Type B pancreatic cell (in vitro differentiated cells): ENCODE results near the gene RRP15. TPM values are rescaled to one million over a fixed set of nuclear protein-coding genes. Genes with fewer than 3 reads are reported as not detected.

ENCODE experiments used
- DNase-seq: peaks from one replicate; pipeline ENCODE4 v3.0.0; 2021; ENCODE audit warnings: mixed read lengths; ENCODE audit not compliant: unreplicated experiment; ENCODE audit errors: extremely low spot score
- H3K27ac Mint-ChIP-seq: 2 replicates; pipeline ENCODE4 v1.8.0; 2021; ENCODE audit warnings: mild to moderate bottlenecking, mixed read lengths
- H3K27me3 Mint-ChIP-seq: 2 replicates; pipeline ENCODE4 v1.8.0; 2021; ENCODE audit warnings: mixed read lengths
- H3K36me3 Mint-ChIP-seq: 2 replicates; pipeline ENCODE4 v1.8.0; 2021; ENCODE audit warnings: mixed read lengths
- H3K4me1 Mint-ChIP-seq: one replicate; pipeline ENCODE4 v1.8.0; 2021; ENCODE audit warnings: mixed read lengths; ENCODE audit not compliant: unreplicated experiment
- H3K4me3 Mint-ChIP-seq: 2 replicates; pipeline ENCODE4 v1.8.0; 2021; ENCODE audit warnings: mild to moderate bottlenecking, mixed read lengths
- H3K9me3 Mint-ChIP-seq: 2 replicates; pipeline ENCODE4 v1.8.0; 2021; ENCODE audit warnings: mixed read lengths
- CTCF ChIP-seq: fragments of 200-600 bp; sonication (generic); conservative IDR thresholded peaks from 2 replicates; pipeline ENCODE4 v1.5.0; 2021; ENCODE audit warnings: antibody characterized with exemption, mild to moderate bottlenecking
- total RNA-seq: library from RNA; stranded (reverse); gene quantifications from 2 replicates; pipeline ENCODE4 v1.2.1, GENCODE V29; 2021; ENCODE audit warnings: low replicate concordance

Gene RRP15
- total RNA-seq, 1 donor from 2014 or later: 22.9 TPM

GRCh38 chr1:218347336-218347722, 62.2 kb downstream of the RRP15 start:
- H3K9me3 Mint-ChIP-seq: no peaks in the 10 kb centered on the region
- peaks cover 19% of the 10 kb centered on the region for H3K36me3 Mint-ChIP-seq
- no peak overlapping the region for H3K4me3 Mint-ChIP-seq
- no peak for TF ChIP-seq CTCF
- peaks cover 42% of the 10 kb centered on the region for H3K27me3 Mint-ChIP-seq
- peaks cover 15% of the 10 kb centered on the region for H3K4me1 Mint-ChIP-seq
- no peak for DNase-seq
- peak overlapping the region; percentile 85 for H3K27ac Mint-ChIP-seq

GRCh38 chr1:218347723-218348627, 62.9 kb downstream of the RRP15 start:
- no peak for TF ChIP-seq CTCF

GRCh38 chr1:218348628-218349071, 63.6 kb downstream of the RRP15 start:
- DNase-seq: no peak
- Mint-ChIP-seq H3K9me3 (no peaks in the 10 kb centered on the region), H3K36me3 (peaks cover 29% of the 10 kb centered on the region), H3K4me1 (peaks cover 19% of the 10 kb centered on the region), H3K27ac (peak overlapping the region; percentile 49), H3K4me3 (no peak overlapping the region), H3K27me3 (peaks cover 34% of the 10 kb centered on the region)
- no peak for TF ChIP-seq CTCF

More at GRCh38 chr1:218347723-218348627, 62.9 kb downstream of the RRP15 start:
- peaks cover 22% of the 10 kb centered on the region for H3K36me3 Mint-ChIP-seq
- peaks cover 13% of the 10 kb centered on the region for H3K4me1 Mint-ChIP-seq
- DNase-seq: no peak
- no peak overlapping the region for H3K4me3 Mint-ChIP-seq
- H3K27ac Mint-ChIP-seq: peak overlapping the region; percentile 85
- H3K27me3 Mint-ChIP-seq: peaks cover 38% of the 10 kb centered on the region
- H3K9me3 Mint-ChIP-seq: no peaks in the 10 kb centered on the region

GRCh38 chr1:218349348-218350034, 64.4 kb downstream of the RRP15 start:
- H3K9me3 Mint-ChIP-seq: no peaks in the 10 kb centered on the region
- peaks cover 34% of the 10 kb centered on the region for H3K27me3 Mint-ChIP-seq
- DNase-seq: no peak
- H3K4me1 Mint-ChIP-seq: peaks cover 24% of the 10 kb centered on the region
- H3K4me3 Mint-ChIP-seq: no peak overlapping the region
- H3K36me3 Mint-ChIP-seq: peaks cover 35% of the 10 kb centered on the region
- H3K27ac Mint-ChIP-seq: no peak overlapping the region
- no peak for TF ChIP-seq CTCF

GRCh38 chr1:218350035-218350525, 65.0 kb downstream of the RRP15 start:
- Mint-ChIP-seq H3K9me3 (no peaks in the 10 kb centered on the region), H3K27me3 (peaks cover 34% of the 10 kb centered on the region), H3K36me3 (peaks cover 35% of the 10 kb centered on the region), H3K4me1 (peaks cover 24% of the 10 kb centered on the region), H3K27ac (no peak overlapping the region), H3K4me3 (no peak overlapping the region)
- no peak for DNase-seq
- TF ChIP-seq CTCF: no peak
